Lower lobe of right lung (tissue), 2 donors: ENCODE results near the gene TEX44. TPM values are rescaled to one million over a fixed set of nuclear protein-coding genes. Genes with fewer than 3 reads are reported as not detected.
A peak's percentile ranks its signal among the peaks of the same experiment; 100 is the strongest.
"Not testable (repeated sequence)": the region's sequence is repeated elsewhere in the genome, so short reads cannot be mapped to it uniquely, and the experiment has no call there.

Source experiments
- ATAC-seq, 2 donors: fragments of 200-7000 bp; cut with Tn5 transposase; one replicate each; pipeline ENCODE4 v1.9.1; 2020 to 2022; ENCODE audit warnings: mild to moderate bottlenecking in 2 of 2, moderate library complexity in 2 of 2
- DNase-seq: peaks from one replicate; pipeline ENCODE4 v3.0.0-alpha.2; 2020
- H3K27ac ChIP-seq: fragments of 200-600 bp; one replicate; pipeline ENCODE4 v1.8.0; 2022
- H3K27me3 ChIP-seq: fragments of 200-600 bp; one replicate; pipeline ENCODE4 v1.8.0; 2022; ENCODE audit warnings: low read depth
- H3K36me3 ChIP-seq: fragments of 200-600 bp; one replicate; pipeline ENCODE4 v1.8.0; 2022; ENCODE audit warnings: mild to moderate bottlenecking
- H3K4me1 ChIP-seq: fragments of 200-600 bp; one replicate; pipeline ENCODE4 v1.8.0; 2022
- H3K4me3 ChIP-seq: fragments of 200-600 bp; one replicate; pipeline ENCODE4 v1.8.0; 2022; ENCODE audit warnings: mild to moderate bottlenecking
- H3K9me3 ChIP-seq: fragments of 200-600 bp; one replicate; pipeline ENCODE4 v1.8.0; 2022
- intact Hi-C: fragments of 100-400 bp; cut with DNase I; formaldehyde crosslinking; loops from one replicate; pipeline ENCODE4 v1.11.0; 2022
- total RNA-seq: library from RNA; stranded (reverse); fragmentation: NEBNext Ultra II Directional; extraction: Animal tissue kit (Norgen Biotek cat#: 25700); gene quantifications from one replicate; pipeline ENCODE4 v1.2.1, GENCODE V29; 2021
- TF ChIP-seq, protein P1 (sequence below): fragments of 200-600 bp; IDR thresholded peaks from one replicate; pipeline ENCODE4 v1.8.0; 2022; ENCODE audit warnings: antibody characterized with exemption, mild to moderate bottlenecking
- donor health status: DM: no; HTN: yes; CAD: no; lungs with severe emphysema.

TEX44 gene
- total RNA-seq, 1 donor from 2014 or later: not detected

DNA sequence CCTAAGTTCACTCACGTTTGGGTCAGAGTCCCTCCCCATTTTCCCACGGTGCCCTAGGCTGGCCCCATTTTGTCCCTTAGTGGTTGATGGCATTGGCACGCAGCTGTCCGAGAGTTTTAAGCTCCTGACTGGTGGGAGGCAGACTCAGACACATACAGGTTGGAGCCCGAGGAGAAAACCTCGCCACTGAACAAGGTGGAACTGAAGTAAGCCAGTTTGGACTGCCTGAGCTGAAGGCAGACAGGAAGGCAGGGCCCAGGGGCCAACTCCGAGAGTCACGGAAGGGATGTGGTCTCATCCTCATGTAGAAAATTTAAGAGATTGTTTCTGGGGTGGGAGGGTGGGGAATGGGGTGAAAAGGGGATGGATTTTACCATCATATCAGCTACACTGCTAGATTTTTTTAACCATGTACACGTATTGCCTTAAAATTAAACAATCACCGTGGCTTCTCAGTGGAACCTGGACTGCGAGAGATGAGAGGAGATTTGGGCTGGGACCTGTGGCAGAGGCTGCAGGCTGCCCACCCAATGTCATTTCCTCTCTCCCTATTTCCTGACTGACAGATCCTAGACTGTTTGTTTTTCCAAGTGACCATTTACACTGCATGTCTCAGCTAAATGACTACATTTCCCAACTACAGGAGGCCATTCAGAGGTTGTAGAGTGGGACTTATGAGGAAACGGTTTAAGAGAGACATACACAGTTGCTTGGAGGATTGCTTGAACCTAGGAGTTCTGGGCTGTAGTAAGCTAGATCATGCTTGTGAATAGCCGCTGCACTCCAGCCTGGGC, 43.0 kb upstream of the TEX44 start:
- H3K27me3 ChIP-seq: no peaks in the 10 kb centered on the region
- peaks cover 30% of the 10 kb centered on the region for H3K4me1 ChIP-seq
- no peaks in the 10 kb centered on the region for H3K36me3 ChIP-seq
- intact Hi-C loops: no loop called here
- DNase-seq: peak; percentile 22
- H3K9me3 ChIP-seq: peaks cover 11% of the 10 kb centered on the region
- no peak for ATAC-seq
- TF ChIP-seq, protein P1, sequence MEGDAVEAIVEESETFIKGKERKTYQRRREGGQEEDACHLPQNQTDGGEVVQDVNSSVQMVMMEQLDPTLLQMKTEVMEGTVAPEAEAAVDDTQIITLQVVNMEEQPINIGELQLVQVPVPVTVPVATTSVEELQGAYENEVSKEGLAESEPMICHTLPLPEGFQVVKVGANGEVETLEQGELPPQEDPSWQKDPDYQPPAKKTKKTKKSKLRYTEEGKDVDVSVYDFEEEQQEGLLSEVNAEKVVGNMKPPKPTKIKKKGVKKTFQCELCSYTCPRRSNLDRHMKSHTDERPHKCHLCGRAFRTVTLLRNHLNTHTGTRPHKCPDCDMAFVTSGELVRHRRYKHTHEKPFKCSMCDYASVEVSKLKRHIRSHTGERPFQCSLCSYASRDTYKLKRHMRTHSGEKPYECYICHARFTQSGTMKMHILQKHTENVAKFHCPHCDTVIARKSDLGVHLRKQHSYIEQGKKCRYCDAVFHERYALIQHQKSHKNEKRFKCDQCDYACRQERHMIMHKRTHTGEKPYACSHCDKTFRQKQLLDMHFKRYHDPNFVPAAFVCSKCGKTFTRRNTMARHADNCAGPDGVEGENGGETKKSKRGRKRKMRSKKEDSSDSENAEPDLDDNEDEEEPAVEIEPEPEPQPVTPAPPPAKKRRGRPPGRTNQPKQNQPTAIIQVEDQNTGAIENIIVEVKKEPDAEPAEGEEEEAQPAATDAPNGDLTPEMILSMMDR: no peak
- no peak overlapping the region for H3K4me3 ChIP-seq
- no peak overlapping the region for H3K27ac ChIP-seq

DNA sequence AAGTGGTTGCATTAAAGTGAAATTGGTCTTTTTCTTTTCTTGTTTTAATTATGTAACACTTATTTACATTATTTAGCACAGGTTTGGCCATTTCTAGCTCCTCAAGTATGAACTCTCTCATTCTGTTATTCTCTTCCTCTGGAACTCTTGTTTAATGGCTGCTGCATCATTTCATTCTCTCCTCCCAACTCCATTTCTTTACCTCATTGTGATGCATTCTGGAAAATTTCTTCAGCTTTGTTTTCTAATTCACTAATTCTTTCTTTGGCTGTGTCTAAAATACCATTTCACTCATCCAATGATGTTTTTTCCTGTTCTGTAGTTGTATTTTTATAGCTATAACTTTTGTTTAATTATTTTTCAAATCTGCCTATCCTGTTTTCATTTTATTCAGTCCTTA, 39.9 kb upstream of the TEX44 start:
- no peaks in the 10 kb centered on the region for H3K36me3 ChIP-seq
- peaks cover 23% of the 10 kb centered on the region for H3K4me1 ChIP-seq
- intact Hi-C loops: no loop called here
- peaks cover 11% of the 10 kb centered on the region for H3K9me3 ChIP-seq
- no peak overlapping the region for H3K27ac ChIP-seq
- no peak for ATAC-seq
- TF ChIP-seq, protein P1: no peak
- no peak overlapping the region for H3K4me3 ChIP-seq
- no peak for DNase-seq
- H3K27me3 ChIP-seq: no peaks in the 10 kb centered on the region

DNA sequence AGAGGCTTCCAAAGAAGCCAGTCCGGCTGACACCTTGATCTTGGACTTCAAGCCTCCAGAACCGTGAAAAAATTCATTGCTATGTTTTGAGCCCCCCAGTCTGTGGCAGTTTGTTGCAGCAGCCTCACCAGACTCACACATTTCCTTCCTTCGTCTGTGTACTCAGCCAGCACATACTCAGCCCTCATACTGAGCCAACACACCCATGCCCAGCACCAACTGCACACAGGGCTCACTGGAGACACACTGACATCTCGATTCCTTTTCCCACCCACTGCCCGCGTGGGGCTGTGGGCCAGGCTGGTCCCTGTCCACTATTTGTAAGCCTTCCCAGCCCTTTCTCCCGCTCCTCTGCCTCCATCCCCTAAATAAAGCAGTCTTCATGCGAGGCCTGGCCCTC, 38.3 kb upstream of the TEX44 start:
- TF ChIP-seq, protein P1: no peak
- ATAC-seq: peak in 1 of 2 donors; percentile 4
- no peaks in the 10 kb centered on the region for H3K36me3 ChIP-seq
- intact Hi-C loops: no loop called here
- peak overlapping the region; percentile 40 for H3K4me3 ChIP-seq
- H3K4me1 ChIP-seq: peaks cover 24% of the 10 kb centered on the region
- H3K9me3 ChIP-seq: peaks cover 11% of the 10 kb centered on the region
- no peak for DNase-seq
- H3K27ac ChIP-seq: peak overlapping the region; percentile 81
- no peaks in the 10 kb centered on the region for H3K27me3 ChIP-seq

DNA sequence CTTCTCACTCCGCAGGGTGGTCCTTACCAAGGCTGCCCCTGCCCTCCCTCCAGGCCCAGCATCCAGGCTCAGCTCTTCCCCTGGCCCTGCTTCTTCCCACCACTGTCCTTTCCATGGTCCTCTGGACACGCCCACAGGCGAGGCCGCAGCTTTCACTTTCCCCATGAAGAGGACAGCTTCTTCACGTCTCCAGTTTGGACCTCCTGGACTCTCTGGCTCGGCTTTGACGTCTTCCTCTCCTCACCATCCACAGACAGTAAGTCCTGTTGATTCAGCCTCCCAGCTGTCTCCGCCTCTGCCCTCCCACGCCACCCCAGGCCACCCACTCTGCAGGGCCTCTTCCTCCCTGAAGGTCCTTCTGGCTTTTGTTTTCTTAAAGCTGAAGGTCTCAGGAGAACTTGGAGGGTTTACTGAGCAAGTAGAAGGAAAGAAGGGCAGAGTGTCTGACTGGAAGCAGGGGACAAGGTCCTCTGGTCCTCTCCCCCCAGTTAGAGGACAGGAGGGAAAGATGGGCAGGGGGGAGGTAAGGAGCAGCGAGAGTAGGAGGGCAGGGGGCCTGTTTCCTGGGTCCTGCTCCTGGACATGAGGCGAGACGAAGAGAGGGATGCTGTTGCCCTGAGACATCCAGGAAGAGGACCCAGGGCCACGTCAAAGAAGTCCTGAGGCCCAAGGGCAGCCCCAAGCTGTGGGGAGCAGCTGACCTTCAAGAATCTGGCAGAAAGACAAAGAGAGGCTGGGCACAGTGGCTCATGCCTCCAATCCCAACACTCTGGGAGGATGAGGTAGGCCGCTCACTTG, 37.7 kb upstream of the TEX44 start:
- DNase-seq: peak; percentile 85
- peak; percentile 74 to 84 for ATAC-seq
- peak overlapping the region; percentile 81 for H3K27ac ChIP-seq
- H3K4me1 ChIP-seq: peaks cover 24% of the 10 kb centered on the region
- no peaks in the 10 kb centered on the region for H3K27me3 ChIP-seq
- intact Hi-C loops: no loop called here
- no peaks in the 10 kb centered on the region for H3K36me3 ChIP-seq
- TF ChIP-seq, protein P1: no peak
- peak overlapping the region; percentile 40 for H3K4me3 ChIP-seq
- peaks cover 11% of the 10 kb centered on the region for H3K9me3 ChIP-seq

DNA sequence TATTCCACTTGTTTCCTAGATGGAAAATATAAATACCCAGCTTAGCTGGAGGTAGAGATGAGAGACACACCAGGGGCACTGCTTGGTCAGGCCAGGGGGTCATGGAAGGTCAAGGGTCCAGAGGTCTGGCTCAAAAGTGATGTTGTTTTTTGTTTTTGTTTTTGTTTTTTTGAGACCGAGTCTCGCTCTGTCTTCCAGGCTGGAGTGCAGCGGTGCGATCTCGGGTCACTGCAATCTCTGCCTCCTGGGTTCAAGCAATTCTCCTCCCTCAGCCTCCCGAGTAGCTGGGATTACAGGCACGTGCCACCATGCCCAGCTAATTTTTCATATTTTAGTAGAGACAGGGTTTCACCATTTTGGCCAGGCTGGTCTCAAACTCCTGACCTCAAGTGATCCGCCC, 36.2 kb upstream of the TEX44 start:
- DNase-seq, H3K27me3 ChIP-seq, H3K4me3 ChIP-seq, intact Hi-C loops, H3K27ac ChIP-seq, H3K36me3 ChIP-seq, ATAC-seq: not testable (repeated sequence)
- Histone ChIP-seq H3K9me3 (peaks cover 11% of the 10 kb centered on the region), H3K4me1 (peaks cover 24% of the 10 kb centered on the region)

DNA sequence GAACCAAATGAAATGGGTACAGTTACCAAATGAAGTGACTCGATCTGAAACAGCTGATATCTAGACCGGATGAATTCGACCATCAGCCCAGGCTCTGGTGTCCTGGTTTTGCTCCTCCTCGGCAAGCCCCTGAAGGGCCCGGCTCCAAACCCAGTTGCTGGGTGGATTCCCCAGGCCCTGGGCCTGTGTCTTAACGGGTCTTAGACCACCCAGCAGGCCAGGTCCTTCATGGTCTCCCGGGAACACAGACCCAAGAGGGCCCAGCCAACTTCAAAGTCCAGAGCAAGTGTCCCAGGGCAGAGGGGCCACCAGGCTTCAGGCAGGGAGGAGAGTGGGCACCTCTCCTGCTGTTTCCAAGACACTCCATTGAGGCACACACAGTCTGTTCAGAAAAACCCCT, 35.7 kb upstream of the TEX44 start:
- peak; percentile 30 for DNase-seq
- Histone ChIP-seq H3K4me3 (no peak overlapping the region), H3K4me1 (peaks cover 24% of the 10 kb centered on the region), H3K27ac (peak overlapping the region; percentile 62), H3K27me3 (no peaks in the 10 kb centered on the region), H3K9me3 (peaks cover 11% of the 10 kb centered on the region), H3K36me3 (no peaks in the 10 kb centered on the region)
- TF ChIP-seq, protein P1: no peak
- ATAC-seq: peak in 1 of 2 donors; percentile 4
- intact Hi-C loops: no loop called here
